Limb (tissue), 2 donors: ENCODE measurements around the gene CDX2.

ENCODE experiments used
- DNase-seq, 2 donors: peaks; one replicate each; pipeline ENCODE4 v3.0.0-alpha.2; 2016; ENCODE audit errors: extremely low spot score in 2 of 2

The CDX2 gene

GRCh38 chr13:27928805-27929753, 40.0 kb downstream of the CDX2 start:
- DNase-seq: no peak

DNA sequence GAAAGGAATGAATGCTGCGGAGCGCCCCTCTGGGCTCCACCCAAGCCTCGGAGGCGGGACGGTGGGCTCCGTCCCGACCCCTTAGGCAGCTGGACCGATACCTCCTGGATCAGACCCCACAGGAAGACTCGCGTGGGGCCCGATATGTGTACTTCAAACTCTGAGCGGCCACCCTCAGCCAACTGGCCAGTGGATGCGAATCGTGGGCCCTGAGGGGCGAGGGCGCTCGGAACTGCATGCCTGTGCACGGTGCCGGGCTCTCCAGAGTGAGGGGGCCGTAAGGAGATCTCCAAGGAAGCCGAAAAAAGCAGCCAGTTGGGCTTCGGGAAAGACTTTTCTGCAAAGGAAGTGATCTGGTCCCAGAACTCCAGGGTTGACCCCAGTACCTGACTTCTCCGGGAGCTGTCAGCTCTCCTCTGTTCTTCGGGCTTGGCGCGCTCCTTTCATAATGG, 40.7 kb downstream of the CDX2 start:
- DNase-seq: no peak

DNA sequence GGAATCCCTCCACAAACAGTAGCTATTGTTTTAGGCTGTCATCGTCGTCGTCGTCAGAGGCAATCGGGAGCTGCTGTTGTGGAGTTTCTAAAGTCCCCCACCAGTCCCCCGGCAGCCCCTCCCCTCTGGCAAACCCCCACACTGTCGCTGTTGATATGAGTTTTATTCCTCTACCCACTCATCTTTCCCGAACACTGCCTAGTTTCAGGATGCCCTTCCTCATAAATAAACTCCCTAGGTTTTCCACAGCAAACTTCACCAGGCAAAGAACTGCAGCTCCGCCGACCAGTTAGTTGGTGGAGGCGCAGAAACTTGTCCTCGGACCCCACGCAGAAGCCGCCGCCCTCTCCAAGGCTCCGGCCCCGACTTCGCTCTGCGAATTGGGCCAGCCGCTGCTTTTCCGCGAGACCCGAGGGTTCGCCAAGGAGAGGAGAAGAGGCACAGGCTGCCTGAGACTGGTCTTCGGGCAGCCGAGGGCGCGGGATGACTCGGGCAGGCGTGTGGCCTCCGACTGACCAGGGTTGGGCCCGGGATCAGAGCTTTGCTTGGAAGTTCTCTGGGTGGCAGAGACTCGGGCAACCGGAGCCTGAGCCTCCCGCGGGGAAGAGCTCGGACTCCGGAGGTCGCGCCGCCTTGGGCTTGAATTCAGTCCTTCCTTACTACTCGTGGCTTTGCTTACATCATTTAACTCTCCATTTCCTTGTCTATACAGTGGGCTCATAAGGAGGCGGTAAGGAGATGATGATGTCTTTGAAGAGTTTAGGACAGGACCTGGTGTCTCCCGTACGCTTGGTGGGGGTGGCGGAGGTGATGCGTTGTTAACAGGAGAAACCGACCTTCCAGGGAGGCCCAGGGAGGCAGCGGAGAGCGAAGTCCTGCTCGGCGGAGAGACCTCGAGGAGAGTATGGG, 41.4 kb downstream of the CDX2 start:
- no peak for DNase-seq

- DNase-seq: no peak
These were observed 42.3 kb downstream of the CDX2 start for GRCh38 chr13:27926644-27927434.

- no peak for DNase-seq
These were observed 43.7 kb downstream of the CDX2 start for GRCh38 chr13:27925220-27925991.

GRCh38 chr13:27924529-27925141, 44.5 kb downstream of the CDX2 start:
- DNase-seq: peak in 1 of 2 donors; percentile 34

- peak in 1 of 2 donors; percentile 60 for DNase-seq
These were observed 45.2 kb downstream of the CDX2 start for GRCh38 chr13:27923794-27924528.

DNA sequence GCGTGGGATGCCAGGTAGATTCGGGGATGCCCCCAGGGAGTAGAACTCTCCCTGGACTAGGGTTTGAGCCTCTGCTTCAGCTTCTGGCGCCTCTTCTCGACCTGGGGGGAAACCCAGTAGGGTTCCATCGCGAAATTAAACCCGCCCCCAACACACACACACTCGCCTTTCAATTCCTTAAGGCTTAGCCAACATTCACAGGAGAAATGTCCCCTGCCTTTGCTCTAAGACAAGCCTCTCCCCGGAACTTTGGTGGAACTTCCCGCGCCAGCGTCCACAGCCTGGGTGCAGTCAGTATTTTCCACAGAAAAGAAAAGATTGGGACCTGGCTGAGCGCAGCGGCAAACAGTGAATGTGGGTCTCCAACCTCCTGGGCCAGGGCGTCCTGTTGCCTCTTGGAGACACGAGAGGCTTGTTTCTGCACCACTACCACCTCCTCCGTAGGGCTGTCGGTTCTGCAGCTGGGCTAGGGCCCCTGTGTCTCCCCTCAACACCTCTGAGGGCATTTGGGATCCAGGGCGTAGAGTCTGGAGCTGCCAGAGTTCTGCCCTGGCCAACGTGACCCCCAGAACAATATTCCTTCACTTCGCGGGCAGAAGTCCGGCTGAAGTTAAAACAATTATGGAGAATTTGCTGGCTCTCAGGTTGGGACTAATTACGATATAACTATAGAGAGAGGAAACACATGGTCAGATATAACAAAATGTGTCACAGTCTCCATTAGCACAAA, 46.1 kb downstream of the CDX2 start:
- DNase-seq: no peak

DNA sequence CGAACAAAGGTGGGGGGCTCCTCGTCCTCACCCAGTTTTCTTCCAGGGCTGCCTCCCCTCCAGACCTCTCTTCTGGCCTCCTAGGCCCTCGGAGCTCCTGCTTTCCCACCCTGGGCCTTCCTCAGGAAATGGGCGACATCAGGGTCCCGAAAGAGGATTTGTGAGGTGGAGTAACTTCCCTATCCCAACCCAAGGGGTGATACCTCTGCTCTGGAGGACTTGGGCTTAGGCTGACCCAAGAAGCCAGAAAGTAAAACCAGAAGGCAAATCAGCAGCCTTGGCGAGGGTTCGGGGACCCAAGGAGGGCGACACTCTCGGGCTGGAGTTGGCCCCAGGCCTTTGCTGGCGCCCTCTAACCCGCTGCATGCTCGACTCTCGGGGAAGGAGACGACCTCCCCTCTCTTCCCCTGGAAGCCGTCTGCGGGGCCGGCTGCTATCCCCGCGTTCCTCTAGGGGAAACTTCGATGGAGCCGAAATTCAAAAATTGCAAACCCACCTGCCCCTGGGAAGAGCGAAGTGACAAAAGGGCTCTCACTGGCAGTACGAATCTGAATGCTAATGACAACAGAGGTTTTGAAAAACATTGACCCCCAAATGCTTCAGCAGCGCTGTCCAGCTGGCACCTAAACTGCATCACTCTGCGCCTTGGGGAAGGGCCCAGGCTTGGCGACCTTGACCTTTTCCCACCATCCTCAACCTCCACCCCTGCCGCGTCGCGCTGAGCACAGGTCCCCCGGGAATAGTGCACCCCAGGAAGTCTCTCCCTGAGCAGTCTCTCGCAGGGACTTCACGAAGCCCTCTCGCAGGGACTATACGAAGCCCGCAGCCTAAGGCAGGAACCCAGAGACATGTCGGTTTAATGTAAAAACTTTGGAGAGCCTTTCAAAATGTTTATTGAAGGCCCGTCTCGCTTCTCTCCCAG, 46.9 kb downstream of the CDX2 start:
- no peak for DNase-seq

DNA sequence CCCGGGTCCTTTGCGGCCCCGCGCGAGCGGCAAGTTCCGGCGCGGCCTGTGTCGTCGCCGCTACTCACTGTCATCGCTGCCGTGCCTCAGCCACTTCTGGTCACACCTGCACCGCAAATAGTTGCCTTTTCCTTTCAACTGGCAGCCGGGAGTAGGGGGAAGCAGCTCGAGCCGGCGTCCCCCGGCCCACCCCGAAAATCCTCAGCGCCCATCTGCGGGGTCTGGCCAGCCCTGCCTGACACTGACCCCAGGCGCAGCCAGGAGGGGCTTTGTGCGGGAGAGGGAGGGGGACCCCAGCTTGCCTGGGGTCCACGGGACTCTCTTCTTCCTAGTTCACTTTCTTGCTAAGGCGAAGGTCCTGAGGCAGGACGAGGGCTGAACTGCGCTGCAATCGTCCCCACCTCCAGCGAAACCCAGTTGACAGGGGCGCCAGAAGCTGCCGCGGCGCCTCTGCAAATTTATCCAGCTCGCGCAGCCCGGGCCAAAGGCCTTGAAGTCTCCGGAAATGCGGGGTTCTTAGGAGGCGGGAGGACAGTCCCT, 47.6 kb downstream of the CDX2 start:
- DNase-seq: no peak

DNA sequence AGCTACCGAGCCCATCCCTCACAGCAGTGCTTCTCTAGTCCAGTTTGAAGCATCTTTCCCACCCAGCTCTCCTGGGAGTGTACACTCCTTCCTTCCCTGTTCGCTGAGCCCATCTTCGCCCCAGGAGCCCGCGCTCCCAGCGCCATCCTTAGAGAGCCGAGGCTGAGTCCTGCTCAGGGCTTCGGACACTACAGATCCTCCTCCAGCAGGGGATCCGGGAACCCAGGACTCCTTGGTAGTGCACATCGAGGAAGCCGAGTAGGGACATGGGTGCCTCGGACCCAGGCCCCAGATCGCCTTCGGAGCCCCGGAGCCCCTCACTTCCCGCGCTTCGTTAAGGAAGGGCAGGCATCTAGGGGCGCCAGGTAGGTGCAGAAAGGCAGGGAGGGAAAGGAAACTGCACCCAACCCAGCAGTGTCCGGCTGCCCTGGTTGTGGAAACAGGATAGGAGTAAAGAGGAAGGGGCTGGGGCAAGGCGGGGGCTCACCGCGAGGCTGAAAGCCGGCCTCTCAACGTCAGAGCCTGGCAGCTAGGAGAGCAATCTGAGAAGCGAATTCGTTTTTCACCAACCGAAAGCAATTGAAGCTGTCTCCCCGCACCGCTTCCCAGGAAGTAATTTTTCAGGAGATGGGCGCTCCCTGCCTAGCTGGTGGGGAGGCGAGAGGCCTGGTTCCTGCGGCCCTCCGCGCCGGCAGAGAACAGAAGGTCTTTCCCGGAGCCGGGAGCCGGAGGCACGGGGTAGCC, 48.3 kb downstream of the CDX2 start:
- peak; percentile 18 to 61 for DNase-seq

GRCh38 chr13:27919934-27920676, 49.0 kb downstream of the CDX2 start, which contains the start of gene PDX1:
Gene PDX1 (plus strand): TSS chr13:27920000. CDS start chr13:27920139, 139 bp downstream.
- peak in 1 of 2 donors; percentile 70 for DNase-seq

GRCh38 chr13:27919659-27919933, 49.5 kb downstream of the CDX2 start:
- no peak for DNase-seq

GRCh38 chr13:27918918-27919658, 50.0 kb downstream of the CDX2 start:
- peak in 1 of 2 donors; percentile 40 for DNase-seq
